OCI-LY3 (cell line): ENCODE results near the gene PASK.

Experiments used
- H2AFZ ChIP-seq: fragments of 200-600, 300-600 bp; shearing (Covaris generic); 2 replicates; pipeline ENCODE4 v1.6.0; 2014; ENCODE audit warnings: antibody characterized with exemption, low read depth, low read length
- H3K27ac ChIP-seq: fragments of 200-600, 300-600 bp; sonication (generic); 2 replicates; pipeline ENCODE4 v1.5.1; 2014; ENCODE audit warnings: mild to moderate bottlenecking, low read length, moderate library complexity, mixed read lengths
- H3K27me3 ChIP-seq: fragments of 200-600, 300-600 bp; sonication (generic); 2 replicates; pipeline ENCODE4 v1.6.1; 2014; ENCODE audit warnings: low read depth, low read length, mixed read lengths
- H3K36me3 ChIP-seq: fragments of 200-600, 300-600 bp; sonication (generic); replicated peaks from 2 replicates; pipeline ENCODE3; 2014; ENCODE audit warnings: low read depth, low read length, mixed read lengths
- H3K4me1 ChIP-seq: fragments of 300-600, 200-600 bp; sonication (generic); 2 replicates; pipeline ENCODE4 v1.6.1; 2014; ENCODE audit warnings: low read length, mixed read lengths
- H3K4me2 ChIP-seq: fragments of 200-600, 300-600 bp; sonication (generic); 2 replicates; pipeline ENCODE4 v1.6.1; 2014; ENCODE audit warnings: low read length, mixed read lengths
- H3K4me3 ChIP-seq: fragments of 300-600, 200-600 bp; sonication (generic); 2 replicates; pipeline ENCODE4 v1.5.1; 2014; ENCODE audit warnings: antibody characterized with exemption, mild to moderate bottlenecking, low read length, moderate library complexity
- H3K79me2 ChIP-seq: fragments of 300-600, 200-600 bp; shearing (Covaris generic); 2 replicates; pipeline ENCODE4 v1.6.1; 2014; ENCODE audit warnings: mild to moderate bottlenecking, low read length, mixed read lengths
- H3K9ac ChIP-seq: fragments of 300-600, 200-600 bp; shearing (Covaris generic); 2 replicates; pipeline ENCODE4 v1.6.0; 2014; ENCODE audit warnings: mild to moderate bottlenecking, low read length, moderate library complexity
- H3K9me3 ChIP-seq: fragments of 200-600, 300-600 bp; shearing (Covaris generic); 2 replicates; pipeline ENCODE4 v1.6.1; 2014; ENCODE audit warnings: low read length, mixed read lengths; ENCODE audit not compliant: insufficient read depth
- H4K20me1 ChIP-seq: fragments of 200-600, 300-600 bp; sonication (generic); 2 replicates; pipeline ENCODE4 v1.6.1; 2016; ENCODE audit warnings: low read length, mixed read lengths; ENCODE audit not compliant: insufficient read depth
- CTCF ChIP-seq: fragments of 200-600, 300-600 bp; sonication (generic); IDR thresholded peaks from 2 replicates; pipeline ENCODE4 v1.5.1; 2014; ENCODE audit warnings: antibody characterized with exemption, low read length, low read depth
- EZH2phosphoT487 ChIP-seq: fragments of 200-600 bp; shearing (Covaris generic); IDR thresholded peaks from 2 replicates; pipeline ENCODE4 v1.6.1; 2018; ENCODE audit warnings: antibody characterized with exemption, mixed run types, low read depth

The PASK gene

GRCh38 chr2:241184901-241185300, 35.6 kb upstream of the PASK start:
- TF ChIP-seq EZH2phosphoT487 (no peak), CTCF (no peak)
- H3K27me3 ChIP-seq, result no peaks in the 10 kb centered on the region

GRCh38 chr2:241183221-241183620, 33.9 kb upstream of the PASK start:
- Histone ChIP-seq H3K4me1 (peaks cover 5% of the 10 kb centered on the region), H4K20me1 (no peaks in the 10 kb centered on the region), H2AFZ (no peak overlapping the region), H3K79me2 (no peaks in the 10 kb centered on the region), H3K9ac (no peak overlapping the region), H3K27ac (no peak overlapping the region), H3K36me3 (no peaks in the 10 kb centered on the region), H3K4me3 (no peak overlapping the region), H3K4me2 (no peak overlapping the region), H3K9me3 (no peaks in the 10 kb centered on the region), H3K27me3 (no peaks in the 10 kb centered on the region)
- TF ChIP-seq CTCF (no peak), EZH2phosphoT487 (no peak)

More at GRCh38 chr2:241184901-241185300, 35.6 kb upstream of the PASK start:
- Histone ChIP-seq H3K9me3 (no peaks in the 10 kb centered on the region), H3K36me3 (no peaks in the 10 kb centered on the region), H2AFZ (no peak overlapping the region), H3K27ac (no peak overlapping the region), H3K4me3 (no peak overlapping the region), H3K4me2 (no peak overlapping the region), H4K20me1 (no peaks in the 10 kb centered on the region), H3K79me2 (no peaks in the 10 kb centered on the region), H3K4me1 (peaks cover 10% of the 10 kb centered on the region), H3K9ac (no peak overlapping the region)

GRCh38 chr2:241182531-241183133, 33.4 kb upstream of the PASK start:
- Histone ChIP-seq H3K79me2 (no peaks in the 10 kb centered on the region), H2AFZ (no peak overlapping the region), H3K4me3 (no peak overlapping the region), H3K27me3 (no peaks in the 10 kb centered on the region), H3K36me3 (no peaks in the 10 kb centered on the region), H4K20me1 (no peaks in the 10 kb centered on the region), H3K27ac (no peak overlapping the region), H3K9ac (no peak overlapping the region), H3K9me3 (no peaks in the 10 kb centered on the region), H3K4me1 (no peaks in the 10 kb centered on the region), H3K4me2 (no peak overlapping the region)
- TF ChIP-seq CTCF (no peak), EZH2phosphoT487 (no peak)

GRCh38 chr2:241182126-241182525, 32.9 kb upstream of the PASK start:
- Histone ChIP-seq H3K4me3 (no peak overlapping the region), H3K9me3 (no peaks in the 10 kb centered on the region), H4K20me1 (no peaks in the 10 kb centered on the region), H3K4me2 (no peak overlapping the region), H3K4me1 (no peaks in the 10 kb centered on the region), H3K27me3 (no peaks in the 10 kb centered on the region), H2AFZ (no peak overlapping the region), H3K36me3 (no peaks in the 10 kb centered on the region), H3K79me2 (no peaks in the 10 kb centered on the region), H3K27ac (no peak overlapping the region), H3K9ac (no peak overlapping the region)
- TF ChIP-seq CTCF, result no peak
- no peak for TF ChIP-seq EZH2phosphoT487
